DOHH2 (cell line): ENCODE data around the gene B3GNT8.

Experiments used
- CTCF ChIP-seq: fragments of 200-600 bp; sonication (generic); IDR thresholded peaks from one replicate; pipeline ENCODE4 v1.5.1; 2014; ENCODE audit warnings: antibody characterized with exemption, mild to moderate bottlenecking, low read depth, low read length; ENCODE audit not compliant: poor library complexity, severe bottlenecking
- EZH2phosphoT487 ChIP-seq: fragments of 200-600 bp; sonication (generic); IDR thresholded peaks from 2 replicates; pipeline ENCODE4 v1.6.1; 2017; ENCODE audit warnings: borderline replicate concordance, mild to moderate bottlenecking, antibody characterized with exemption, low read length, moderate library complexity, mixed read lengths

- TF ChIP-seq CTCF, result no peak
- TF ChIP-seq EZH2phosphoT487, result no peak
Measured at GRCh38 chr19:41415154-41415571, 12.0 kb downstream of the B3GNT8 start.
